Measurements from ENCODE around the gene UTP20.

UTP20 gene

GRCh38 chr12:101327051-101327450 is 47.1 kb downstream of the UTP20 start:
- Histone ChIP-seq H4K20me1 (ENCODE audit: insufficient read depth) (no peaks in the 10 kb centered on the region), H3K4me3 (IDR thresholded peaks at IDR 0.05; ENCODE audit: insufficient read depth, low read depth, low read length) (no peak overlapping the region), H3K4me2 (no peak overlapping the region)

DNA sequence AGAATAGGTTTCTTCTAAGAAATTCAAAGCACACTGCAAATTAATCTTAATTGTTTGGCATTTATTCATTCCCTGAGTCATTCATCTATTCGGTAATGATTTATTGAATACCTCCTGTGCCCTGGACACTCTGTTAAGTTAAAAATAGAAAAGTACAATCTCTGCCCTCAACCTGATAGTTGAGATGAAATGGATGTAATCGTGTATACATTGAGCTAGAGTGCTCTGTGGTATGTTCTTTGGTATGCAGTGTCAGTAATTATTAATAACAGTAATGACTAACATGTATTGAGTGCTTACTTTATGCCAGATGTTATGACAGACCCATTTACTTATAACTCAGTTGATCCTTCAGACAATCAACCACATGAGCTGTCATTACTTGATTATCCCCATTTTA is 47.6 kb downstream of the UTP20 start:
- Histone ChIP-seq H3K27ac (no peak overlapping the region), H3K36me3 (ENCODE audit: insufficient read depth) (no peaks in the 10 kb centered on the region), H2AFZ (ENCODE audit: low read depth) (no peak overlapping the region), H4K20me1 (ENCODE audit: insufficient read depth) (no peaks in the 10 kb centered on the region), H3K79me2 (ENCODE audit: insufficient read depth, low read depth) (no peaks in the 10 kb centered on the region), H3K27me3 (ENCODE audit: insufficient read depth, low read depth) (no peaks in the 10 kb centered on the region), H3K4me1 (ENCODE audit: low read depth, poor library complexity, severe bottlenecking) (no peaks in the 10 kb centered on the region), H3K4me3 (IDR thresholded peaks at IDR 0.05; ENCODE audit: insufficient read depth, low read depth, low read length) (no peak overlapping the region), H3K4me2 (no peak overlapping the region), H3K9ac (no peak overlapping the region)
- no peak for TF ChIP-seq CTCF (conservative IDR thresholded peaks at IDR 0.05; ENCODE audit: low read depth, low read length)

More at GRCh38 chr12:101327051-101327450, 47.1 kb downstream of the UTP20 start:
- TF ChIP-seq CTCF (conservative IDR thresholded peaks at IDR 0.05; ENCODE audit: low read depth, low read length): no peak
- no peak overlapping the region for H2AFZ ChIP-seq (ENCODE audit: low read depth)
- no peaks in the 10 kb centered on the region for H3K36me3 ChIP-seq (ENCODE audit: insufficient read depth)
- H3K27me3 ChIP-seq (ENCODE audit: insufficient read depth, low read depth): no peaks in the 10 kb centered on the region
- H3K9ac ChIP-seq: no peak overlapping the region
- no peak overlapping the region for H3K27ac ChIP-seq
- no peaks in the 10 kb centered on the region for H3K4me1 ChIP-seq (ENCODE audit: low read depth, poor library complexity, severe bottlenecking)
- H3K79me2 ChIP-seq (ENCODE audit: insufficient read depth, low read depth): no peaks in the 10 kb centered on the region

DNA sequence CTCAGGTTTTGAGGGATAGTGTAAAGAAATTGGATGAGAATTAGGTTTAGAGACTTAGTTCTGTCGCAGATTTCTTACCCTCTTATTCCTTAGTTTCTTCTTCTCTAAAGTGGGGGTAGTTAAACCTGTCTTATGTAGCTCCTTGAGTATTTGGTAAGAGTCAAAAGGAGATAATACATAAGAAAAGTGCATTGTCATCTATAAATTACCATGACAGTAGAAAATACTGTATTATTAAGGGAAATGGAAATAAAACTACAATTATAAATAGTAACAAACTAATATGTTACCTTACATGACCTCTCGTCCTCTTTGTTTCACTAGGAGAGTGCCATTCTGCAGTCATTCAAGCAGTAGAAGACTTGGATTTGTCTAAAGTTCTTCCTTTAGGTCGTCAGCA is 49.0 kb downstream of the UTP20 start:
- Histone ChIP-seq H3K4me3 (IDR thresholded peaks at IDR 0.05; ENCODE audit: insufficient read depth, low read depth, low read length) (no peak overlapping the region), H2AFZ (ENCODE audit: low read depth) (no peak overlapping the region), H3K4me1 (ENCODE audit: low read depth, poor library complexity, severe bottlenecking) (no peaks in the 10 kb centered on the region), H3K9ac (no peak overlapping the region), H4K20me1 (ENCODE audit: insufficient read depth) (no peaks in the 10 kb centered on the region), H3K36me3 (ENCODE audit: insufficient read depth) (0 out of 2 replicates have a peak, but pooled peaks cover 3% of the 10 kb centered on the region), H3K79me2 (ENCODE audit: insufficient read depth, low read depth) (no peaks in the 10 kb centered on the region), H3K4me2 (no peak overlapping the region), H3K27me3 (ENCODE audit: insufficient read depth, low read depth) (no peaks in the 10 kb centered on the region), H3K27ac (no peak overlapping the region)
- TF ChIP-seq CTCF (conservative IDR thresholded peaks at IDR 0.05; ENCODE audit: low read depth, low read length): no peak

GRCh38 chr12:101330631-101331030 is 50.7 kb downstream of the UTP20 start:
- no peak overlapping the region for H2AFZ ChIP-seq (ENCODE audit: low read depth)
- no peak overlapping the region for H3K4me3 ChIP-seq (IDR thresholded peaks at IDR 0.05; ENCODE audit: insufficient read depth, low read depth, low read length)
- TF ChIP-seq CTCF (conservative IDR thresholded peaks at IDR 0.05; ENCODE audit: low read depth, low read length): no peak
- no peak overlapping the region for H3K4me2 ChIP-seq
- no peaks in the 10 kb centered on the region for H3K4me1 ChIP-seq (ENCODE audit: low read depth, poor library complexity, severe bottlenecking)
- no peak overlapping the region for H3K9ac ChIP-seq
- no peak overlapping the region for H3K27ac ChIP-seq
- 0 out of 2 replicates have a peak, but pooled peaks cover 3% of the 10 kb centered on the region for H3K36me3 ChIP-seq (ENCODE audit: insufficient read depth)
- H3K79me2 ChIP-seq (ENCODE audit: insufficient read depth, low read depth): no peaks in the 10 kb centered on the region
- no peaks in the 10 kb centered on the region for H3K27me3 ChIP-seq (ENCODE audit: insufficient read depth, low read depth)
- H4K20me1 ChIP-seq (ENCODE audit: insufficient read depth): no peaks in the 10 kb centered on the region

Data from KMS-11 (cell line).